WTC11 (cell line): ENCODE results near the gene CHDH. TPM values are rescaled to one million over a fixed set of nuclear protein-coding genes. Genes with fewer than 3 reads are reported as not detected.

ENCODE experiments used
- AR ChIP-seq: fragments of 250-450 bp; sonication (Bioruptor Pico); IDR thresholded peaks from 2 replicates; pipeline ENCODE4 v1.9.0; 2021; ENCODE audit warnings: mild to moderate bottlenecking
- ATF1 ChIP-seq: sonication (generic); formaldehyde crosslinking; IDR thresholded peaks from 2 replicates; pipeline ENCODE4 v1.8.1; 2023; ENCODE audit warnings: mild to moderate bottlenecking, moderate library complexity, missing genetic modification reagents
- CBFB ChIP-seq: sonication (generic); formaldehyde crosslinking; IDR thresholded peaks from 2 replicates; pipeline ENCODE4 v1.8.1; 2022; ENCODE audit warnings: mild to moderate bottlenecking, low read depth, missing genetic modification reagents
- E2F5 ChIP-seq: sonication (generic); formaldehyde crosslinking; IDR thresholded peaks from 2 replicates; pipeline ENCODE4 v1.8.1; 2022; ENCODE audit warnings: mild to moderate bottlenecking, moderate library complexity, missing genetic modification reagents
- ESRRA ChIP-seq: sonication (generic); formaldehyde crosslinking; IDR thresholded peaks from 2 replicates; pipeline ENCODE4 v1.8.1; 2022; ENCODE audit warnings: mild to moderate bottlenecking, missing genetic modification reagents, borderline replicate concordance
- FOXP1 ChIP-seq: sonication (generic); formaldehyde crosslinking; IDR thresholded peaks from 2 replicates; pipeline ENCODE4 v1.8.0; 2022; ENCODE audit warnings: missing genetic modification reagents, mild to moderate bottlenecking, moderate library complexity, borderline replicate concordance
- FOXP4 ChIP-seq: sonication (generic); formaldehyde crosslinking; IDR thresholded peaks from 2 replicates; pipeline ENCODE4 v1.8.0; 2022; ENCODE audit warnings: mild to moderate bottlenecking, missing genetic modification reagents
- GABPB1 ChIP-seq: sonication (generic); formaldehyde crosslinking; IDR thresholded peaks from 2 replicates; pipeline ENCODE4 v1.8.1; 2023; ENCODE audit warnings: mild to moderate bottlenecking, missing genetic modification reagents
- MLX ChIP-seq: sonication (generic); formaldehyde crosslinking; IDR thresholded peaks from 2 replicates; pipeline ENCODE4 v1.8.1; 2023; ENCODE audit warnings: mild to moderate bottlenecking, missing genetic modification reagents, moderate library complexity
- NR1H2 ChIP-seq: sonication (generic); formaldehyde crosslinking; IDR thresholded peaks from 2 replicates; pipeline ENCODE4 v1.9.0; 2021; ENCODE audit warnings: mild to moderate bottlenecking, moderate library complexity, missing genetic modification reagents
- SMAD4 ChIP-seq: sonication (generic); formaldehyde crosslinking; IDR thresholded peaks from 2 replicates; pipeline ENCODE4 v1.8.0; 2022; ENCODE audit warnings: mild to moderate bottlenecking, missing genetic modification reagents
- ZBTB43 ChIP-seq: sonication (generic); formaldehyde crosslinking; IDR thresholded peaks from 2 replicates; pipeline ENCODE4 v1.8.1; 2023; ENCODE audit warnings: mild to moderate bottlenecking, missing genetic modification reagents
- ZNF219 ChIP-seq: sonication (generic); formaldehyde crosslinking; IDR thresholded peaks from 2 replicates; pipeline ENCODE4 v1.8.0; 2023; ENCODE audit warnings: missing genetic modification reagents, mild to moderate bottlenecking, borderline replicate concordance
- ZNF317 ChIP-seq: sonication (generic); formaldehyde crosslinking; IDR thresholded peaks from 2 replicates; pipeline ENCODE4 v1.8.1; 2023; ENCODE audit warnings: low read depth, mild to moderate bottlenecking, moderate library complexity, missing genetic modification reagents, borderline replicate concordance
- ZNF416 ChIP-seq: fragments of 250-450 bp; sonication (Bioruptor Pico); IDR thresholded peaks from 2 replicates; pipeline ENCODE4 v1.9.0; 2021; ENCODE audit warnings: mild to moderate bottlenecking, inconsistent platforms
- ZNF425 ChIP-seq: fragments of 250-450 bp; sonication (Bioruptor Pico); conservative IDR thresholded peaks from 2 replicates; pipeline ENCODE4 v1.9.0; 2021; ENCODE audit warnings: mild to moderate bottlenecking
- ZNF512 ChIP-seq: sonication (generic); formaldehyde crosslinking; IDR thresholded peaks from 2 replicates; pipeline ENCODE4 v1.8.1; 2022; ENCODE audit warnings: missing genetic modification reagents, borderline replicate concordance
- ZNF532 ChIP-seq: fragments of 250-450 bp; sonication (Bioruptor Pico); IDR thresholded peaks from 2 replicates; pipeline ENCODE4 v1.9.0; 2021; ENCODE audit warnings: mild to moderate bottlenecking, borderline replicate concordance
- total RNA-seq: library from RNA; stranded (reverse); gene quantifications from 3 replicates; pipeline ENCODE4 v1.2.3, GENCODE V29; 2021

Gene CHDH
- total RNA-seq, 1 experiment from 2014 or later = 11.7 TPM

- TF ChIP-seq MLX (CRISPR knock-in tag) (no peak), ZNF219 (CRISPR knock-in tag) (no peak), ZNF425 (CRISPR knock-in tag) (no peak), GABPB1 (CRISPR knock-in tag) (peak; percentile 58; the same call in 1 of the 2 replicates), E2F5 (no peak), ZBTB43 (CRISPR knock-in tag) (no peak), ZNF317 (no peak), FOXP1 (CRISPR knock-in tag) (peak; percentile 40; the same call in 1 of the 2 replicates), ZNF532 (CRISPR knock-in tag) (no peak), NR1H2 (no peak), ATF1 (CRISPR knock-in tag) (no peak), ESRRA (CRISPR knock-in tag) (no peak), FOXP4 (CRISPR knock-in tag) (no peak; the same call in 1 of the 2 replicates), CBFB (CRISPR knock-in tag) (no peak), ZNF512 (CRISPR knock-in tag) (no peak), SMAD4 (no peak), AR (CRISPR knock-in tag) (no peak), ZNF416 (no peak)
These were observed 35.7 kb upstream of the CHDH start, which contains the start of gene ACTR8 (continued) for GRCh38 chr3:53881691-53882593.
